D341Med (cell line): ENCODE measurements around the gene USP13.
"Not testable (repeated sequence)": the region's sequence is repeated elsewhere in the genome, so short reads cannot be mapped to it uniquely, and the experiment has no call there.

Experiments
- DNase-seq: peaks from one replicate; pipeline ENCODE4 v3.0.0; 2012; ENCODE audit warnings: low spot score

USP13 gene

DNA sequence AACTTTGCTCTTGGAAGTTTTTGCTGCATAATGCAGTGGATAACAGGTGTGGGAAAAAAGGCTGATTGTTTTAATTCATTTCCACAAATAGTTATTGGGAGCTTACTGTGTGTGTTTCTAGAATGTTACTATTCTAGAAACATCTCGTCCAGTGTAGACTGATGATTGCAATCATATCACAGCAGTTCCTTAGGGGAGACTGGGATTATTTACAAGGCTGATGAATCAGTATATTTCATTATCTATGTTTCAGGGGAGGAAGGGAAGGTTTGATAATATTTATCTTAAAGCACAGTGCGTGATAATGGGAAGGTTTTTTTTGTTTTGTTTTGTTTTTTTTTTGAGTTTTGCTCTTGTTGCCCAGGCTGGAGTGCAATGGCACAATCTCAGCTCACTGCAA lies 2.4 kb downstream of the USP13 start:
- DNase-seq = no peak

DNA sequence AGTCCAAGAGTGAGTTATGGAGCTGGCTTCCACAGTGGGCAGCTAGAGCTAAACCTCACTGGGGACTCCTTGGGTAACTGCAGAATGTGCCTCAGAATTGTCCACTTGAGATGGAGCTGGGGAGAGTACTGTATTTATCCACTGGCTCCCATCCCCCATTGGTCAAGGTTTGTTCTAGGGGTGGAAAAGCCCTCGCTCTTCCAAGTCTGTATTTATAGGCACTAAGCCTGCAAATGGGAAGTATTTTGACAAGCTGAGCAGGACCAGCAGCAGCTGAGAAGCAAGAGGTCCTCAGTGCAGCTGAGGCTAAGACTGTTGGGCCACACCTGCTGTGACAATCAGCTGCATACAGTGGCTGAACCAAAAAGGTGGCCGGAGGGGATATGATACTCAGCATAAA lies 5.8 kb downstream of the USP13 start:
- no peak for DNase-seq

DNA sequence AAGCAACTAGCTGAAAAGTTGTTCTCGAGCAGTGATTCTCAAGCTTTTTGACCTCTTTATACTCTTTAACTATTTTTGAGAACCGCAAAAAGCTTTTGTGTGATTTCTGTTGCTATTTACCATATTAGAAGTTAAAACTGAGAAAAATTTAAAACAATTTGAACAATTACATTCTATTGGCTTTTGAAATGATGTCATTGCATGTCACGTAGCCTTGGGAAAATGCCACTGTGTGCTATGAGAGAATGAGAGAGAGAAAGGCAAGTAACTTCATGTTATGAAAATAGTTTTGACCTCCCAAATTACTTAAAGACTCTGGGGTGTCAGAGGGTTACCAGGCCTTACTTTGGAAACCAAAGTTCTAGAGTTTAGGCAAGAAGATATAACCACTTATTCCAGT lies 8.0 kb downstream of the USP13 start:
- DNase-seq = no peak

DNA sequence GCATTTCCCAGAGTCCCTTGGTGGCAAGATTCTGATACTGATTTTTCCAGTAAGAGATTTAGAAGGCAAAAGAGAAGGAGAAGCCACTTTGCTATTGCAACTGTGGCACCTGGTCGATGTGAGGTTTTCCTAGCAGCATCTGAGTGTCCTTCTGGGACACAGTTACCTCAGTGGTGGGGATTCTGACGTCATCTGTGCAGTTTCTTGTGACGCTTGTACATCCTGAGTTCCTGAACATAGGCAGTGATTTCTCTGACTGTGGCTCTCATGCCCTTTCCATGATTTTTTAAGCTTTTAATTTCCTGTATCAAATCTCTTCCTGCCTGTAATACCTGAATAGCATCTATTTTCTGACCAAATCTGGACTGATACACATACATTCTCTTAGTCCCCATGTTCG lies 8.9 kb downstream of the USP13 start:
- no peak for DNase-seq

DNA sequence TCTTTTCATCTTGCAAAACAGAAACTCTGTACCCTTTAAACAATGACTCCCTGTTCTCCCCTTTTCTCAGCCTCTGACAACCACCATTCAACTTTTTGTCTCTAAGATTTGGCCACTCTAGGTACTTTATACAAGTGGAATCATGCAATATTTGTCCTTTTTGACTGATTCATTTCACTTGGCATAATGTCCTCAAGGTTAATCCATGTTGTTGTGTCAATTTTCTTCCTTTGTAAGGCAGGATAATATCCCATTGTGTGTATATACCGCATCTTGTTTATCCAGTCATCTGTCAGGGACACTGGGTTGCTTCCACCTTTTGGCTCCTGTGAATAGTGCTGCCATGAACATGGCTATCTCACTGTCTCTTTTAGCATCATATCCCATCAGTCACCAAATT lies 10.3 kb downstream of the USP13 start:
- no peak for DNase-seq

DNA sequence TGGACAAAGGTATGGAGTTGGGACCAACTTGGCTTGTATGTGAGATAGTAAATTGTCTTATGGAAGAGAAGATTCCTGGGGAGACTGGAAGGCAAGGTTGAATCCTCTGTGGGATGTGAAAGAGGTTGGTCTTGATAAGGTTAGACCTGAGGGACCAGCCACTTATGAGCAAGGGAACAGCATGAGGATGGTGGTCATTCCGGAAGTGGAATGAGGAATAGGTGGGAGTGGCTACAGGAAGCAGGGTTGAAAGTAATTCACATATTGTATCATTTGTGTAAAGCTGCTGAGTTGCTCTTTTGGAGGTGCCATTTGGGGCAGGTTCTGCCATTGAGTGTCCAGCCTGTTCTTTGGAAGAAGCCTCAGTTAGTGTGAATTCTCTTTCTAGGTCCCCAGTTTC lies 13.2 kb downstream of the USP13 start:
- no peak for DNase-seq

DNA sequence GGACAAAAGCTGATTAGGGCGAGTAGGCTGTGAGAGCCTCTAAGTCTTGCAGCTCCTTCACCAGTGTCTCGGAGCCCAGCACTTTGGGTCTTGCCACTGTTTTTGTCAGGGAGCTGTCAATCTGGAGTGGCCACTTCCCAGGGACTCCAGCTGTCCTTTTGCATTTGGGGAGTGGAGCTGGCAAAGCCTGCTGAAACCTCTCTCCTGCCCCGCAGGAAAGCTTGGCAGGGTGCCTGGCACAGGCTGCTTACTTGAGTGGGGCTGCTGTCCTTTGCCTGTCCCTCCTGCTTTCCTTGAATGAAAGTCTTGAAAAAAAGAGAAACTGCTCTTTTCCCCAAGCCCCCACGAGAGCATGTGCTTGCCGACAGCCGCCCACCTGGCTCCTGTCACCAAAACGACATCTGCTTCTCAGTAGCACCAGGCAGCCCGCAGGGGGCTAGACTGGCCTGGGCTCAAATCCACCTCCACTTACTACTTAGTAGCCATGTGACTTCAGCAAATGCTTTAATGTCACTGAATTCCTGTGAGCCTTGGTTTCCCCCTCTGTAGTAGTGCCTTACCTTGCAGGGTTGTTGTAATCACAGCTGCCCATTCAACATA lies 13.7 kb downstream of the USP13 start:
- DNase-seq = peak; percentile 79

DNA sequence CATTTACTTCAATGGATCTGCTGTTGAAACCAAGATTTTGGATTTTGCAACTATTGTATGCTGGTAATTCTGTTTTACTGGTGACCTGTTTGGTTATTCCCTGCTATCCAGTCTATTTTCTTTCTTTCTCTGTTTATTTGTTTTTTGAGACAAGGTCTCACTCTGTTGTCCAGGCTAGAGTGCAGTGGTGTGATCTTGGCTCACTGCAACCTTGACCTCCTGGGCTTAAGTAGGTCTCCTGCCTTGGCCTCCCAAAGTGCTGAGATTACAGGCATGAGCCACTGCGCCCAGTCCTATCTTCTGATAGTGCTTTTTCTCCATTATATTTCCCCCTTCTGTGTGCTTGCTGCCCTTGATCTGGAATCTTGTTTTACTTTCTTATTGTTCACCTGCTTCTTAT lies 15.6 kb downstream of the USP13 start:
- no peak for DNase-seq

DNA sequence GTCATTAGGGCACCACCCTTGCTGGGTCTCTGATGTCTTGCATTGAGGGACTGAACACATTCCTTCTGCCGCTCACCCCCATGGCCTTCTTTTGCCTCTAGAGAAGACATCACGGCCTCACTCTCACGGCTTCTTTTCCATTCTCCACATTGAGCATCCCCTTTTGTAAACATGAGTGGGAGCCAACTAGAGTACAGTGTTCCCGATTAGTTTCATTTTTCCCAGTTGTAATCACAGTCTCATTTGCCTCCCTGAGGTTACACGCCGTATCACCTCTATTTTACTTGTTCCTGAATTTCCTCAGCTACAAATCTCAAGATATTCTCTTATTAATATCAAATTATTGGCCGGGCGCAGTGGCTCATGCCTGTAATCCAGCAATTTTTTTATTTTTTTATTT lies 17.5 kb downstream of the USP13 start:
- no peak for DNase-seq

DNA sequence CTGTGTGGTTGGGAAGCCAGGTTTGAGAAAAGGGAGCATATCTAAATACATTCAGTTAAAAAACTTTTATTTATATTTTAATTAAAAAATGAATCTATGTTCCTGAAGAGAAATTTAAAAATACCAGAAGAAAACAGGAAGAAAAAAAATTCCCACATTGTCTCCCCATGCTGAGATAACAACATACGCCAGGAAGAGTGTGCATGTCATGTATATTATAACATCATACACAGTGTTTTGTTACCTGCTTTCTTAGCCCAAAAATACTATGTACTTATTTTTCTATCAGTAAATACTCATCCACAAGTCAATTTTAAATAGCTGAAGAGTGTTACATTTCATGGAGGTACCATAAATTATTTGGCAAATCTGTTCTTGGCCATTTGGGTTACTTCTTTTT lies 18.5 kb downstream of the USP13 start:
- DNase-seq = no peak

DNA sequence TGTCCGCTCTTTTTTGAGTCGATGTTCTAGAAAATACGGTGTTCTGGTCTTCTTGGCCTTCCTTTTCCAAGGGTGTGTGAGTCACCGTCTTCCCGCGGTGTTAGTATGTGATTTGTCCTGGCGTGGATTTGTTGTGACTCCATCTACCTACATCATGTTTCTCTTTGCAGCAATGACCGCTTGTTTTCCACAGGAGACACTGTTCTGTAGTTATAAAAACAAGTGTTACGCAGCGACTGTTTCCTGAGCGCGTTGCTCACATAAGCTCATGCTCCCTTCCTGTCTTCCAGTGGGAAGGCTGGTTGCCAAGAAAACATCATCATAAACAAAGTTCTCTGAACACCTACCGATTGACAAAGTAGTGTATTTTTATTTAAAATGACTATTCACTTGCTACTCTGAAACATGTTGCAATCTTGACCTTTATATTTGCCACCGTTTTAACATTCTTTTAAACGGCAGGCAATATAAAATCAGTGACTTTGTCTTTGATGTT lies 19.0 kb downstream of the USP13 start:
- no peak for DNase-seq

DNA sequence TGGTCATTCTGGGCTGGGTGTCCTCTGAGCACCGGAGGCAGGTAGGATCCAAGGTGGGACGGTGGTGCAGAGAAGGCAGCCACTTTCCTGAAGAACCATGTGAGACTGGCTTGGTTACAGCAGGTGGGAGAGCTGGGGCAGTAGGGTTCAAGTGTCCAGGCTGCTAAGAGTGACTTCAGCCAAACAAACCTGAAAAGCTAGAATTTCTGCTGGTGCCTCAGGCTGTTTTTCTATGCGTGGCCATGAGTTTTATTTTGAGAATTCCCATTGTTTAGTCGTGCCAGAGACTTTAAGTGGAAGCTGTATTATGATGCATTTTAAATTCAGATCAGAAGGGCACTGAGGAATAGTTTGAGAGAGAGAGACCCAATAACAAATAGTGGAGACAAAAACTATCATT lies 20.1 kb downstream of the USP13 start:
- DNase-seq = no peak

DNA sequence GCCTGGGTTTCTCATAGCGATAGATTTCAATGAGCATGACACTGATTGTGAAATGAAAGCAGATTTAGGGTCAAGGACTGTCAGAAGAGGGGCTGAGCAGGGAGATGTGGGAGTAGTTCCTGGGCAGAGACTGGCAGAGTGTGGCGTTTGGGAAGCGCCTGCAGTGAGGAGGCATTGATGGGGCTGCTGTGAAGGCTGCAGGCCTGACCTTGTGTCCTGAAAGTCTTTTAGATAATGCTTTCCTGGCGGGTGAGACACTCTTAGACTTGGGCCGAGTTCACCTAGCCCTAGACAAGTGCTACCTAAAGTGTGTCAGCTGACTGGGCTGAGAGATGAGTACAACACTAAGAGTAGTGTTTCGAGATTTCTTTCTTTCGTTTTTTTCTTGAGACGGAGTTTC lies 20.7 kb downstream of the USP13 start:
- DNase-seq = no peak

DNA sequence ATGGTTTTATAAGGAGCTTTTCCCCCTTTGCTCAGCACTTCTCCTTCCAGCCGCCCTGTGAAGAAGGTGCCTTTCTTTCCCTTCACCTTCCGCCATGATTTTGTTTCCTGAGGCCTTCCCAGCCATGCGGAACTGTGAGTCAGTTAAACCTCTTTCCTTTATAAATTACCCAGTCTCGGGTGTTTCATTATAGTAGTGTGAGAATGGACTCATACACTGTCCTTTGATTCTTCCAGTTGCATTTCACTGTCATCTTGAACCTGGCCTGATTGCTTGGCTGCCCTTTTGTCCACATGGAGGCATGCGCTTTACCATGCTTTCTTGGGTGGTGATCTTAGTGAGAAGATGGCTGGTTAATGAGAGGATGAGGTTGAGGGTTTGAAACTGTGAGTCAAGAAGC lies 23.2 kb downstream of the USP13 start:
- DNase-seq = no peak

DNA sequence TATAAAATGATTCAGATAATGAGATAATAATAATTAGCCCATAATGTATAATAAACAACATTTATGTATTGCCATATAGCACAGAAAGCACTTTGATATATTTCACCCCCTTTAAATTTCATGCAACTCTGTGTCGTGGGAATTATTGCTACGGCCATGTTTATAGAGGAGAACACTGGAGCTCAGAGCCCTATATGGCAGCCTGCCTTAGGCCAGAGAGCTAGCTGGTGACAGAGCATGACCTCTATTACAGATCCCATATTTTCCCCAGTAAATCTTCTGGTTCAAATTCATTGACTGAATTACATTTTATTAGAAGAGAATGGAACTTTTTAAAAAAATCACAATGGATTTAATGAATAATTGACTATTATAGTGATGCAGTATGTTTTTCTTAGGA lies 25.0 kb downstream of the USP13 start:
- DNase-seq = no peak

DNA sequence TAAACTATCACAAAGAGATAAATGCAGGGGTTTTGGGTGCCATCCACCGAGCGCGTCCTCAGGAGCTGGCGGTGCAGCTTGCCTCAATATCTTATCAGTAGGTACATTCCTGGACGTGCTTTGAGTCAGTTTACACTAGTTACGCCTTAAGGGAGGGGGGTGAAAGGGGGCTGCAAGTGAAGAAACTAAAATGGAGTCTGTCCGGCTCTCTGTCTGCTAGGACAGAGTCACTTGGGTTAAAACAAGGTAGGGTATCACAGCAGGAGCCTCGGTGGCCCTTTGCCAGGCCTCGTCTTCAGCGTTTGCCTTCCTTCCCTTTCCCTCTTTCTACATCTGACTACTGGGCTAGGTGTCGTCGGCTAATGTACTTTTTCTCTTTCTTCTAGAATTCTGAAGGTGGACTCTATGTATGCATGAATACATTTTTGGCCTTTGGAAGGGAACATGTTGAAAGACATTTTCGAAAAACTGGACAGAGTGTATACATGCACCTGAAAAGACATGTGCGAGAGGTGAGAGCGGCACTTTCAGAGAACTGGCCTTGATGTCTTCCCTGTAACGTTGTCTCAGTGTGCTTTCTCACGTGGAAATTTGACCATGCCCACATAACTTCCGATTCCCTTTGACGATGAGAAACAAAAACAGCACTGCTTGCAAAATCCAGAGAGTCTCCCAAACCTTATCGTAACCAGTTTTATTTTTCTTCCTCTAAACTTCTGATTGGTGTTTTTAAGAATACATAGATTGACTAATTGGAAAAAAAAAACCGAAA lies 28.8 kb downstream of the USP13 start:
- DNase-seq = no peak

DNA sequence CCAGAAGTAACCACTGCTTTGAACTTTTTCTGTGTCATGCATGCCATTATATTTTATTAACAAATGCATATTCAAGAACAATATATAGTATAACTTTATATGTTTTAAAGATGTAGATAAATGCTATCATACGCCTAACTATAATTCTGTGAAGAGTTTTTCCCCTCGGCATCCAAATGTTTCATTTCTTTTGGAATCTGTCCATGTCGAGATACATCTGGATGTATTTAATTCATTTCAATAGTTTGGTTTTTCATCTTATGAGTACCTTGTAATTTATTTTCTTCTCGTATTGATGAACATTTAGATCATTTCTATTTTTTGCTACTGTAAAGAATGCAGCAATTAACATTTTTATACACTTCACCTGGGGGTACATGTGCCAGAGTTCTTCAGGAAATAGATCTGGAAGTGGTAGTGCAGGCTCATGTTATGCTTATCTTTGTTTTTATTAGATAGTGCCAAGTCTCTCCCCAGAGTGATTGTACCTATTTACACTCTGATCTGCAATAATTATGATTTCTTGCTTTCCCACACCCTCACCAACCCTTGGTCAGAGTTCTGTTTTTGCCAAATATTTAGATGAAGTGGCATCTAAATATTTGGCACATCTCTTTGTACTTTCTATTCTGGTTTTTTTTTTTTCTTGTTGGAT lies 29.7 kb downstream of the USP13 start:
- no peak for DNase-seq

DNA sequence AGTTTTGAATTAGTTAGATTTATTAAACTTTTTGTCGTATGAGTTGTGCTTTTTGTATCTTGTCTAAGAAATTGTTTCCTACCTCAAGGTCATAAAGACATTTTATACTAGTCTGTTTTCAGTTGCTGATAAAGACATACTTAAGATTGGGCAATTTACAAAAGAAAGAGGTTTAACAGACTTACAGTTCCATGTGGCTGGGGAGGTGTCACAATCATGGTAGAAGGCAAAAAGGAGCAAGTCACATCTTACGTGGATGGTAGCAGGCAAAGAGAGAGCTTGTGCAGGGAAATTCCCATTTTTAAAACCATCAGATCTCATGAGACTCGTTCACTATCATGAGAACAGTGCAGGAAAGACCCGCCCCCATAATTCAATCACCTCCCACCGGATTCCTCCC lies 30.4 kb downstream of the USP13 start:
- DNase-seq = not testable (repeated sequence)

DNA sequence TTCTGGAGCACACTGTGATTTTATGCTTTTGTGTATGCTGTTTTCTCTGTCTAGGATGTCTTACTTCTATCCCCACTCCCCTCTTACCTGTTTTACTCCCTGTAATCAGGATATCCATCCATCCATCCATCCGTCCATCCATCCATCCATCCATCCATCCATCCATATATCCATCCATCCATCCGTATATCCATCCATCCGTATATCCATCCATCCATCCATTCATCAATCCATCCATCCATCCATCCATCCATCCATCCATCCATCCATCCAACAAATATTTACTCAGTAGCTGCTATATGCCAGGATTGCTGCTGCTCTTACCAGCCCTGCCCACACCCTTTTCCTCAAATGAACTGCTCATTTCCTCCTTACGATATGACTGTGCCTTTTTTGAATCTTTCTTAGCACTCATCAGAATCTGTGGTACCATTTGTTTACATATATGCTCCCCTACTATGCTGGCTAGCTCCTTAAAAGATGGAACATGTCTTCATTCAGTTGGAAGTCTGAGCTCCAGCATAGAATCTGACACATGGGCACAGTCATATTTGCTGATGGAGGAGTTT lies 35.2 kb downstream of the USP13 start:
- DNase-seq = no peak

DNA sequence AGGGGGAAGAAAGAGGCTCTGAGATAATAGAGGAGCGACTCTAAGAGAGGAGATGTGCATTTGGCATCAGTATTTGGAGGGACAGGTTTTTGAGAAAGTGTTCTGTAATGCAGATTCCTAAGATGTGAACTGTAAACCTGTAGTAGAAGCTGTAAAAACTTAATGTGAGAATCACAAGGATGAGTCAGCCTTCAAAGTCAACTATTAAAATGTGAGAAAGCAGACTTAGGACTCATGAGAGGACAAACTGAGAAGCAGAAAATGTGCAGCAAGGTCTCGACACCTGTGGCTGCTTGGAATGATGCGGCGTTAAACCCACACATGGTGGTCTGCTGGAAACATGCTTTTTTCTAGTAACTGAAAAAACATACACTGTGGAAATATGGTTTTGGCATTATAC lies 36.0 kb downstream of the USP13 start:
- no peak for DNase-seq

DNA sequence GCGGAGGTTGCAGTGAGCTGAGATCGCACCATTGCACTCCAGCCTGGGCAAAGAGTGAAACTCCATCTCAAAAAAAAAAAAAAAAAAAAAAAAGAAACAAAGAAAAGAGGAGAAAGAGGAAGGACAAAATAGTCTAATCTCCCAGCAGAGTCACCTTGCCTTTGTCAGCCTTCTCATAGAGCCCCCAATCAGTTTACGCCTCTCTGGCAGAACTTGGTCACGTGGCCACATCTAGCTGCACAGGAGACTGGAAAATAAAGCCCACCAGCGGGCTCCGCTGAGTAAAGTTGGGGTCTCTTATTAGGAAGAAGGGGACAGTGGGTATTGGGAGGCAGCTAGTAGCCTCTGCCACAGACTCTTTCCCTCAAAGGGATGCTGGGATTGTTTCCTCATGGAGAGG lies 41.9 kb downstream of the USP13 start:
- no peak for DNase-seq

DNA sequence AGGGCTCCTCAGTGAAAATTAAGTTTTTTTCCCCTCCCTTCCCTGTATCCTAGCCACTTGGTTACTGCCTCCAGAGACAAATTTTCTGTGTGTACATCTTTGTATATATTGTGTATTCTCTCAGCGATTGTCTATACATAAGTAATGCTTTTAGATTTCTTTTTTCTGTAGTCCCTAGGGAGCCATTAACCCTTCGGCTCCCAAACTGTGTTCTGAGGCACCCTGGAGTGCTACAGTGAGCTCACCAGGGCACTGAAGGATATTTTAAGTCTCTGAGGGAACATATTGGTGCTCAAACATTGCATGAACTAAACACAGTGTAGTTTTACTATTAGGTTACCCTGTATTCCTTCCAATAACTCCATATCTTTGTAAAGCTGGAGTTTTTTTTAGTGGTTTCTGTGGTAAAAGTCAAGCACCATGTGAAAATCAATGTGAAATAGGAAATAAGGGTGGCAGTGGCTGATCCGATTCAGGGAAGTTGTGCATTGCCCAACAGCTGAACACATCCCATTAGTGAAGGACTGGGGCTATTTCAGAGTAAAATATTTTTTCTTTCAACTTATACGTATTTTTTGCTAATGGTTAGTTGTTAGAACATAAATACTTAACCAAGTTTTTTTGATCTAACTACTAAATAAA lies 43.0 kb downstream of the USP13 start:
- DNase-seq = no peak
